B cell (primary cell): ENCODE data around the gene UBE2G2. TPM values are rescaled to one million over a fixed set of nuclear protein-coding genes. Genes with fewer than 3 reads are reported as not detected.

ENCODE experiments used
- ATAC-seq: fragments of 200-7000 bp; cut with Tn5 transposase; one replicate; pipeline ENCODE4 v1.10.0; 2021; ENCODE audit warnings: low read depth, mild to moderate bottlenecking, moderate number of reproducible peaks, moderate library complexity
- CTCF ChIA-PET: fragments of 350-600 bp; sonication (Branson Sonifier 250); formaldehyde crosslinking; loops from one replicate; lab custom pipeline; 2021; ENCODE audit warnings: antibody characterized with exemption, inconsistent platforms; lab: Charles Lee
- POLR2A ChIA-PET: fragments of 350-600 bp; sonication (Branson Sonifier 250); formaldehyde crosslinking; loops from one replicate; lab custom pipeline; 2021; ENCODE audit warnings: antibody characterized with exemption; lab: Charles Lee
- DNase-seq: peaks from one replicate; pipeline ENCODE4 v3.0.0; 2013
- H2AFZ ChIP-seq: 2 replicates; pipeline ENCODE4 v1.6.1; 2012; ENCODE audit warnings: mild to moderate bottlenecking, low read depth, low read length; ENCODE audit not compliant: insufficient read depth, poor library complexity, severe bottlenecking
- H3K27ac ChIP-seq, 2 donors: 1 replicate in 1 of 2; 2 replicates in 1 of 2; pipeline ENCODE4 v1.5.1; 2012 to 2013; ENCODE audit warnings: low read length in 2 of 2, mild to moderate bottlenecking in 2 of 2, moderate library complexity in 1 of 2
- H3K27me3 ChIP-seq, 4 experiments: fragments of 200-600 bp in 1 of 4; sonication (generic) in 1 of 4; replicated peaks in 1 of 4; 1 replicate in 2 of 4; 2 replicates in 2 of 4; pipeline versions ENCODE4 v1.6.1 to v1.7.0; 2013 to 2016; ENCODE audit warnings: low read length in 3 of 4, mild to moderate bottlenecking in 2 of 4, mixed read lengths in 1 of 4, moderate library complexity in 1 of 4; ENCODE audit not compliant: insufficient read depth in 4 of 4, control insufficient read depth in 3 of 4; ENCODE audit errors: control extremely low read depth in 1 of 4
- H3K36me3 ChIP-seq, 2 experiments: replicated peaks in 1 of 2; 1 replicate in 1 of 2; 2 replicates in 1 of 2; pipeline versions ENCODE4 v1.6.1 to v1.7.1; 2013; ENCODE audit warnings: low read length in 1 of 2; ENCODE audit not compliant: insufficient read depth in 2 of 2, control insufficient read depth in 1 of 2; ENCODE audit errors: control extremely low read depth in 1 of 2, extremely low read depth in 1 of 2
- H3K4me1 ChIP-seq, 2 donors: fragments of 200-600 bp in 1 of 2; sonication (generic) in 1 of 2; 1 replicate in 1 of 2; 2 replicates in 1 of 2; pipeline versions ENCODE4 v1.5.1 to v1.6.1; 2013 to 2017; ENCODE audit warnings: low read length in 2 of 2; ENCODE audit not compliant: control insufficient read depth in 2 of 2, insufficient read depth in 2 of 2
- H3K4me2 ChIP-seq: replicated peaks from 2 replicates; pipeline ENCODE3; 2012; ENCODE audit warnings: mild to moderate bottlenecking, low read depth, low read length; ENCODE audit not compliant: poor library complexity, severe bottlenecking
- H3K4me3 ChIP-seq, 5 experiments: fragments of 200-600 bp in 1 of 5; sonication (generic) in 1 of 5; 1 replicate in 3 of 5; 2 replicates in 2 of 5; pipeline versions ENCODE4 v1.5.1 to v1.7.0; 2011 to 2016; ENCODE audit warnings: low read length in 4 of 5, mild to moderate bottlenecking in 4 of 5, low read depth in 2 of 5, control low read depth in 1 of 5, moderate library complexity in 1 of 5; ENCODE audit not compliant: insufficient read depth in 1 of 5; ENCODE audit errors: control extremely low read depth in 1 of 5, extremely low read depth in 1 of 5
- H3K79me2 ChIP-seq: fragments of 200-600 bp; sonication (generic); one replicate; pipeline ENCODE4 v1.6.0; 2016; ENCODE audit warnings: low read length; ENCODE audit not compliant: control insufficient read depth, insufficient read depth
- H3K9ac ChIP-seq: fragments of 200-600 bp; sonication (generic); 2 replicates; pipeline ENCODE4 v1.6.1; 2017; ENCODE audit warnings: mild to moderate bottlenecking, low read length, moderate library complexity
- H3K9me3 ChIP-seq, 3 donors: one replicate each; pipeline versions ENCODE4 v1.6.1 to v1.7.1; 2013; ENCODE audit warnings: low read length in 2 of 3; ENCODE audit not compliant: control insufficient read depth in 2 of 3, insufficient read depth in 1 of 3; ENCODE audit errors: control extremely low read depth in 1 of 3
- H4K20me1 ChIP-seq: 2 replicates; pipeline ENCODE4 v1.6.0; 2012; ENCODE audit warnings: mild to moderate bottlenecking, low read length; ENCODE audit not compliant: insufficient read depth, control insufficient read depth, poor library complexity, severe bottlenecking
- H3K27ac Mint-ChIP-seq: one replicate; pipeline ENCODE4 v1.8.0; 2021; ENCODE audit warnings: mixed read lengths
- H3K27me3 Mint-ChIP-seq: one replicate; pipeline ENCODE4 v1.8.0; 2021; ENCODE audit warnings: mixed read lengths
- H3K4me1 Mint-ChIP-seq: one replicate; pipeline ENCODE4 v1.8.0; 2021; ENCODE audit warnings: mixed read lengths
- H3K4me3 Mint-ChIP-seq: one replicate; pipeline ENCODE4 v1.8.0; 2021; ENCODE audit warnings: mixed read lengths
- H3K9me3 Mint-ChIP-seq: one replicate; pipeline ENCODE4 v1.8.0; 2022; ENCODE audit warnings: mixed read lengths; ENCODE audit not compliant: insufficient read depth
- CTCF ChIP-seq: fragments of 200-600 bp; IDR thresholded peaks from one replicate; pipeline ENCODE4 v1.8.0; 2022; ENCODE audit warnings: antibody characterized with exemption, mild to moderate bottlenecking
- EZH2 ChIP-seq: IDR thresholded peaks from 2 replicates; pipeline ENCODE4 v1.6.1; 2012; ENCODE audit warnings: borderline replicate concordance, low read depth, mild to moderate bottlenecking, moderate library complexity, low read length; ENCODE audit not compliant: insufficient read depth, poor library complexity, severe bottlenecking
- WGBS: methylation state at CpG from one replicate; pipeline ENCODE4 v1.1.5; 2013; ENCODE audit warnings: missing lambda C conversion rate; ENCODE audit not compliant: insufficient coverage; 5-methylcytosine and 5-hydroxymethylcytosine counted together
- intact Hi-C: fragments of 100-400 bp; cut with micrococcal nuclease; formaldehyde crosslinking; loops from one replicate; pipeline ENCODE4 v1.10.0; 2022
- polyA plus RNA-seq: library from polyadenylated mRNA; depleted of rRNA; stranded (reverse); fragments of >200 nt; gene quantifications from 2 replicates; pipeline ENCODE4 v1.2.3, GENCODE V29; 2012
- total RNA-seq, 2 donors: library from RNA; stranded (reverse); fragments of 120-200 nt in 1 of 2; gene quantifications; 1 replicate in 1 of 2; 2 replicates in 1 of 2; pipeline versions ENCODE4 v1.2.3 to v1.2.4, GENCODE V29; 2013 to 2022

UBE2G2 gene
- total and polyA plus RNA-seq, 2 donors (not counting 1 experiment from before 2014, with no cell fraction given): 96.4 to 109 TPM

- ATAC-seq (no peak), DNase-seq (no peak)
- Histone ChIP-seq H3K4me1 (no peaks in the 10 kb centered on the region), H4K20me1 (no peaks in the 10 kb centered on the region), H3K27me3 (peaks cover 0 to 2% (median 0%) of the 10 kb centered on the region in 4 experiments), H3K27ac (no peak overlapping the region), H2AFZ (no peak overlapping the region), H3K4me2 (no peak overlapping the region), H3K9me3 (peaks cover 0 to 44% (median 8%) of the 10 kb centered on the region in 3 donors), H3K79me2 (no peaks in the 10 kb centered on the region), H3K36me3 (no peaks in the 10 kb centered on the region), H3K9ac (no peak overlapping the region), H3K4me3 (no peak overlapping the region)
- ChIA-PET POLR2A (no interaction called here), CTCF (no interaction called here)
- TF ChIP-seq CTCF: no peak
- no peak for TF ChIP-seq EZH2
- H3K4me1 Mint-ChIP-seq: no peaks in the 10 kb centered on the region
- 92% methylated on average over 11 of the region's 11 CpGs for WGBS
- H3K27me3 Mint-ChIP-seq: peaks cover 19% of the 10 kb centered on the region
- H3K4me3 Mint-ChIP-seq: no peak overlapping the region
- intact Hi-C loops: no loop called here
- H3K9me3 Mint-ChIP-seq: no peaks in the 10 kb centered on the region
- H3K27ac Mint-ChIP-seq: no peak overlapping the region
Observed at GRCh38 chr21:44732956-44733355, 68.7 kb downstream of the UBE2G2 start.

- Mint-ChIP-seq H3K4me1 (no peaks in the 10 kb centered on the region), H3K9me3 (no peaks in the 10 kb centered on the region), H3K4me3 (no peak overlapping the region), H3K27me3 (peaks cover 19% of the 10 kb centered on the region), H3K27ac (no peak overlapping the region)
- intact Hi-C loops: no loop called here
- no peaks in the 10 kb centered on the region for H3K79me2 ChIP-seq
- H4K20me1 ChIP-seq: no peaks in the 10 kb centered on the region
- no peaks in the 10 kb centered on the region for H3K36me3 ChIP-seq
- POLR2A ChIA-PET: no interaction called here
- ATAC-seq (no peak), DNase-seq (no peak)
- no peak overlapping the region for H3K4me3 ChIP-seq
- H3K9ac ChIP-seq: no peak overlapping the region
- H3K9me3 ChIP-seq: peaks cover 0 to 39% (median 2%) of the 10 kb centered on the region in 3 donors
- 94% methylated on average over 10 of the region's 10 CpGs for WGBS
- H3K4me2 ChIP-seq: no peak overlapping the region
- TF ChIP-seq EZH2 (no peak), CTCF (no peak)
- no peak overlapping the region for H3K27ac ChIP-seq
- H3K4me1 ChIP-seq: no peaks in the 10 kb centered on the region
- CTCF ChIA-PET: no interaction called here
- peaks cover 0 to 2% (median 0%) of the 10 kb centered on the region in 4 experiments for H3K27me3 ChIP-seq
- H2AFZ ChIP-seq: no peak overlapping the region
Observed at GRCh38 chr21:44732263-44732662, 69.4 kb downstream of the UBE2G2 start.
